OCI-LY1 (cell line): ENCODE measurements around the gene ANO2.

Experiments used
- H2AFZ ChIP-seq: fragments of 200-600 bp; sonication (generic), shearing (Covaris generic); 2 replicates; pipeline ENCODE4 v1.6.0; 2014; ENCODE audit warnings: antibody characterized with exemption, mild to moderate bottlenecking, low read length
- H3F3A ChIP-seq: fragments of 200-600 bp; sonication (generic), shearing (Covaris generic); 2 replicates; pipeline ENCODE4 v1.6.0; 2014; ENCODE audit warnings: mild to moderate bottlenecking, antibody characterized with exemption, low read length, moderate library complexity; ENCODE audit not compliant: insufficient read depth
- H3K27ac ChIP-seq: fragments of 200-600 bp; sonication (generic); 2 replicates; pipeline ENCODE4 v1.5.1; 2014; ENCODE audit warnings: low read length, mixed run types, mild to moderate bottlenecking, low read depth; ENCODE audit not compliant: poor library complexity, severe bottlenecking
- H3K27me3 ChIP-seq: fragments of 200-600 bp; sonication (generic); 2 replicates; pipeline ENCODE4 v1.6.0; 2014; ENCODE audit warnings: antibody characterized with exemption, mild to moderate bottlenecking, low read length, moderate library complexity; ENCODE audit not compliant: insufficient read depth
- H3K36me3 ChIP-seq: fragments of 200-600 bp; sonication (generic); 2 replicates; pipeline ENCODE4 v1.6.1; 2014; ENCODE audit warnings: mild to moderate bottlenecking, antibody characterized with exemption, low read length, moderate library complexity, mixed read lengths; ENCODE audit not compliant: insufficient read depth
- H3K4me1 ChIP-seq: fragments of 200-600 bp; sonication (generic); 2 replicates; pipeline ENCODE4 v1.5.1; 2014; ENCODE audit warnings: mild to moderate bottlenecking, low read length, moderate library complexity; ENCODE audit not compliant: insufficient read depth, severe bottlenecking
- H3K4me2 ChIP-seq: fragments of 200-600 bp; sonication (generic), shearing (Covaris generic); 2 replicates; pipeline ENCODE4 v1.6.1; 2014; ENCODE audit warnings: low read length
- H3K4me3 ChIP-seq: fragments of 200-600 bp; sonication (generic); 2 replicates; pipeline ENCODE4 v1.5.1; 2014; ENCODE audit warnings: low read length, low read depth, mild to moderate bottlenecking, mixed read lengths; ENCODE audit not compliant: poor library complexity, severe bottlenecking
- H3K79me2 ChIP-seq: fragments of 200-600 bp; shearing (Covaris generic); 2 replicates; pipeline ENCODE4 v1.6.1; 2016; ENCODE audit warnings: mixed run types, low read length, mixed read lengths; ENCODE audit not compliant: insufficient read depth
- H3K9ac ChIP-seq: fragments of 200-600 bp; sonication (generic), shearing (Covaris generic); 2 replicates; pipeline ENCODE4 v1.6.1; 2014; ENCODE audit warnings: mild to moderate bottlenecking, low read length, mixed read lengths
- H3K9me2 ChIP-seq: fragments of 200-600 bp; sonication (generic), shearing (Covaris generic); 2 replicates; pipeline ENCODE4 v1.6.1; 2014; ENCODE audit warnings: low read depth, mild to moderate bottlenecking, low read length, mixed read lengths
- H3K9me3 ChIP-seq: fragments of 200-600 bp; shearing (Covaris generic); 2 replicates; pipeline ENCODE4 v1.6.1; 2014; ENCODE audit warnings: low read length, mixed read lengths
- H4K20me1 ChIP-seq: fragments of 200-600 bp; sonication (generic), shearing (Covaris generic); 2 replicates; pipeline ENCODE4 v1.6.0; 2016; ENCODE audit warnings: mild to moderate bottlenecking, low read length; ENCODE audit not compliant: insufficient read depth
- CTCF ChIP-seq: fragments of 200-600 bp; sonication (generic), shearing (Covaris generic); IDR thresholded peaks from 2 replicates; pipeline ENCODE4 v1.5.1; 2017; ENCODE audit warnings: mild to moderate bottlenecking, antibody characterized with exemption, low read length, moderate library complexity, mixed read lengths
- EZH2 ChIP-seq: fragments of 200-600 bp; sonication (generic), shearing (Covaris generic); IDR thresholded peaks from 2 replicates; pipeline ENCODE4 v1.8.0; 2017; ENCODE audit warnings: borderline replicate concordance, mixed run types, mild to moderate bottlenecking, antibody characterized with exemption, low read length, moderate library complexity, mixed read lengths

The ANO2 gene

GRCh38 chr12:5921966-5922899, 22.8 kb downstream of the ANO2 start:
- Histone ChIP-seq H3K9ac (no peak overlapping the region), H3K27ac (no peak overlapping the region)

GRCh38 chr12:5921027-5921909, 23.8 kb downstream of the ANO2 start:
- no peak overlapping the region for H3K4me3 ChIP-seq
- H3K9me2 ChIP-seq = no peaks in the 10 kb centered on the region
- H3K36me3 ChIP-seq = no peaks in the 10 kb centered on the region
- H4K20me1 ChIP-seq = no peaks in the 10 kb centered on the region
- no peaks in the 10 kb centered on the region for H3K4me1 ChIP-seq
- no peaks in the 10 kb centered on the region for H3K79me2 ChIP-seq
- no peaks in the 10 kb centered on the region for H3K27me3 ChIP-seq
- no peak overlapping the region for H3K27ac ChIP-seq
- no peak overlapping the region for H2AFZ ChIP-seq
- no peak overlapping the region for H3K9ac ChIP-seq
- H3K4me2 ChIP-seq = no peak overlapping the region
- no peaks in the 10 kb centered on the region for H3F3A ChIP-seq
- TF ChIP-seq CTCF (no peak), EZH2 (no peak)
- H3K9me3 ChIP-seq = no peaks in the 10 kb centered on the region

More at GRCh38 chr12:5921966-5922899, 22.8 kb downstream of the ANO2 start:
- no peaks in the 10 kb centered on the region for H4K20me1 ChIP-seq
- H3K4me1 ChIP-seq = no peaks in the 10 kb centered on the region
- no peaks in the 10 kb centered on the region for H3F3A ChIP-seq
- H3K36me3 ChIP-seq = no peaks in the 10 kb centered on the region
- TF ChIP-seq CTCF (no peak), EZH2 (no peak)
- H3K4me2 ChIP-seq = no peak overlapping the region
- no peak overlapping the region for H2AFZ ChIP-seq
- no peaks in the 10 kb centered on the region for H3K79me2 ChIP-seq
- no peak overlapping the region for H3K4me3 ChIP-seq
- H3K9me2 ChIP-seq = no peaks in the 10 kb centered on the region
- no peaks in the 10 kb centered on the region for H3K9me3 ChIP-seq
- H3K27me3 ChIP-seq = no peaks in the 10 kb centered on the region

- TF ChIP-seq CTCF = no peak
- TF ChIP-seq EZH2 = no peak
- Histone ChIP-seq H3K27ac (no peak overlapping the region), H2AFZ (no peak overlapping the region), H3K9me3 (no peaks in the 10 kb centered on the region), H3K9ac (no peak overlapping the region), H3K9me2 (no peaks in the 10 kb centered on the region), H3K79me2 (no peaks in the 10 kb centered on the region), H3K36me3 (no peaks in the 10 kb centered on the region), H3K4me3 (no peak overlapping the region), H3K4me1 (no peaks in the 10 kb centered on the region), H3F3A (no peaks in the 10 kb centered on the region), H4K20me1 (no peaks in the 10 kb centered on the region), H3K4me2 (no peak overlapping the region), H3K27me3 (no peaks in the 10 kb centered on the region)
These were observed 28.2 kb downstream of the ANO2 start for GRCh38 chr12:5916785-5917290.
